Measurements from ENCODE around the gene CA9.

Gene CA9

GRCh38 chr9:35726931-35727330, 53.2 kb downstream of the CA9 start:
- TF ChIP-seq RAD21 (IDR thresholded peaks at IDR 0.05; ENCODE audit: low read depth) (0 out of 2 replicates have a peak, but pooled peaks have one; percentile 7), CREB1 (IDR thresholded peaks at IDR 0.05; ENCODE audit: low read depth) (no peak)

- TF ChIP-seq ZBTB7A (IDR thresholded peaks at IDR 0.05; ENCODE audit: low read depth) (no peak), CEBPB (IDR thresholded peaks at IDR 0.05) (no peak), RAD21 (IDR thresholded peaks at IDR 0.05; ENCODE audit: low read depth) (no peak), FOXM1 (IDR thresholded peaks at IDR 0.05; ENCODE audit: borderline replicate concordance, low read depth) (no peak)
- TF ChIP-seq, protein P1, sequence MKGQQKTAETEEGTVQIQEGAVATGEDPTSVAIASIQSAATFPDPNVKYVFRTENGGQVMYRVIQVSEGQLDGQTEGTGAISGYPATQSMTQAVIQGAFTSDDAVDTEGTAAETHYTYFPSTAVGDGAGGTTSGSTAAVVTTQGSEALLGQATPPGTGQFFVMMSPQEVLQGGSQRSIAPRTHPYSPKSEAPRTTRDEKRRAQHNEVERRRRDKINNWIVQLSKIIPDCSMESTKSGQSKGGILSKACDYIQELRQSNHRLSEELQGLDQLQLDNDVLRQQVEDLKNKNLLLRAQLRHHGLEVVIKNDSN (IDR thresholded peaks at IDR 0.05): no peak
- TF ChIP-seq, protein P2, sequence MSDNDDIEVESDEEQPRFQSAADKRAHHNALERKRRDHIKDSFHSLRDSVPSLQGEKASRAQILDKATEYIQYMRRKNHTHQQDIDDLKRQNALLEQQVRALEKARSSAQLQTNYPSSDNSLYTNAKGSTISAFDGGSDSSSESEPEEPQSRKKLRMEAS (IDR thresholded peaks at IDR 0.05): no peak
Measured at GRCh38 chr9:35727676-35728040, 53.9 kb downstream of the CA9 start.

DNA sequence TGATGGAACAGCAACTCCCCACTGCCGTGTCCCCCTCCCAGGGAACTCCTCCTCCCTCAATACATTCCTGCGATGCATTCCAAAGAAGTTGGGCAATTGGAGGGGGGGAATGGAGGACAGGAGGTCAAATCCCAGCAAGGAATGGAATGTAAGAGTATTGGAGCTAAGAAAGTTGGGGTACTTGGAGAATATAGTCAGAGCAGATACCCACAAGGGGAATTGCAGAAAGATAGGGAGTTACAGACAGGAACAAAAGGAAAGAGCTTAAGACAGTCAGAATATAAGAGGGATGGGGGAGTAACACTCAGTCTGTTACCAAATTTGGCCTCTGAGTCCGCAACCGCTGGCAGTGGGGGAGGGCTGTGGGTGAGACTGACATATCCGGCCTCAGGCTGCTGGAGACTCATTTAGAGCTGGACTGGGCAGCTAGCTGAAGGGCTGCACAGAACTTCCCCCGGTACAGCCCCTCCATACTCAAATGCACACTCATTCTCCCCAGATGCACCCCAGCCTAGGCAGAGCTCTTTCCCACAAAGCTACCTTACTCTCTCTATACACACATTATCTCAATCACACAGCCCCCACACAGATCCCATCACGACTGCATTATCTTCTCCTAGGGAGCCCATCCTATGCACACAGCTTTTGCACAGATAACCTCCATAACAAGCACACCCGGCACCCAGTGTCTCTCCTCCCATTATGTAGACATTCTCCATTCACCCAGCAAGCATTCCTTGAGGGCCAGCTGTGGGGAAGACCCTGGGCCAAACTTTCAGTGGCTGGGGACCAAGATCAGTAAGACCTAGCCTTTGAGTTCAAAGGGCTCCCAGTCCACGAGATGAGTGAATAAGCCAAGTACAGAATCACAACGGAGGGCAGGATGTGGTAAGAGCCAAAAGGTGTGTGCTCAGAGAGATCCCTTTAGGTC, 54.6 kb downstream of the CA9 start:
- 0 out of 2 replicates have a peak, but pooled peaks have one; percentile 14 for TF ChIP-seq NFIC (IDR thresholded peaks at IDR 0.05)
- TF ChIP-seq, protein P2 (IDR thresholded peaks at IDR 0.05): 0 out of 2 replicates have a peak, but pooled peaks have one; percentile 27
- no peak for TF ChIP-seq RAD21 (IDR thresholded peaks at IDR 0.05; ENCODE audit: low read depth)
- TF ChIP-seq CEBPB (IDR thresholded peaks at IDR 0.05): peak; percentile 96
- peak; percentile 74 for TF ChIP-seq EP300 (IDR thresholded peaks at IDR 0.05; ENCODE audit: borderline replicate concordance)
- TF ChIP-seq CREB1 (IDR thresholded peaks at IDR 0.05; ENCODE audit: low read depth): no peak
- TF ChIP-seq, protein P1 (IDR thresholded peaks at IDR 0.05): no peak
- no peak for TF ChIP-seq FOXM1 (IDR thresholded peaks at IDR 0.05; ENCODE audit: borderline replicate concordance, low read depth)
- TF ChIP-seq TAF1 (IDR thresholded peaks at IDR 0.05; ENCODE audit: low read depth): peak; percentile 40; the same call in 1 of the 2 replicates
- TF ChIP-seq EGR1 (IDR thresholded peaks at IDR 0.05): no peak
- TF ChIP-seq TEAD4 (IDR thresholded peaks at IDR 0.05): peak; percentile 95
- TF ChIP-seq YY1 (IDR thresholded peaks at IDR 0.05; ENCODE audit: low read depth): peak; percentile 24; the same call in 1 of the 2 replicates
- TF ChIP-seq ZBTB7A (IDR thresholded peaks at IDR 0.05; ENCODE audit: low read depth): no peak
- no peak for TF ChIP-seq REST (IDR thresholded peaks at IDR 0.05; ENCODE audit: low read depth)
- TF ChIP-seq TCF12 (IDR thresholded peaks at IDR 0.05; ENCODE audit: low read depth): peak; percentile 68

DNA sequence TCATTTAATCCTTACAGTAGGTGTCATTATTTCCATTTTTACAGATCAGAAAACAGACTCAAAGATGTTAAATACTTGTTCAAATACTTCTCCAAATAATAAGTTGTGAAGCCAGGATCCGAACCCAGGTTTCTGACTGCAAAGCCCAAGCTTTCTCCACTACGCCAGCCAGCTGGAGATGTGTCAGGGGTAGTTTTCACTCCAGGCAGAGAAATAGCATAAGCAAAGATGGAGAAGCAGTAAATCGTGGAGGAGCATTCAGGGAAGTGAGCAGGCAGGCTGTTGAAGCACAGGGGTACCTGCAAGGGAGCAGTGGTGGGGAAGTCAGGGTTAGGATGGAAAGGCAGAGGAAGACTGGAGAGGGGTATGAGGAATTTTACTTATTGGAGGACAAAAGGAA, 55.4 kb downstream of the CA9 start:
- TF ChIP-seq TEAD4 (IDR thresholded peaks at IDR 0.05) (no peak), RAD21 (IDR thresholded peaks at IDR 0.05; ENCODE audit: low read depth) (no peak), CEBPB (IDR thresholded peaks at IDR 0.05) (no peak), CREB1 (IDR thresholded peaks at IDR 0.05; ENCODE audit: low read depth) (no peak), TCF12 (IDR thresholded peaks at IDR 0.05; ENCODE audit: low read depth) (no peak), EGR1 (IDR thresholded peaks at IDR 0.05) (no peak), TAF1 (IDR thresholded peaks at IDR 0.05; ENCODE audit: low read depth) (no peak), REST (IDR thresholded peaks at IDR 0.05; ENCODE audit: low read depth) (no peak), ZBTB7A (IDR thresholded peaks at IDR 0.05; ENCODE audit: low read depth) (no peak), YY1 (IDR thresholded peaks at IDR 0.05; ENCODE audit: low read depth) (no peak), NFIC (IDR thresholded peaks at IDR 0.05) (no peak), FOXM1 (IDR thresholded peaks at IDR 0.05; ENCODE audit: borderline replicate concordance, low read depth) (no peak), EP300 (IDR thresholded peaks at IDR 0.05; ENCODE audit: borderline replicate concordance) (no peak)
- TF ChIP-seq, protein P1 (IDR thresholded peaks at IDR 0.05): no peak
- TF ChIP-seq, protein P2 (IDR thresholded peaks at IDR 0.05): no peak
